T-helper 2 cell treated with Interferon-gamma antibody and Interleukin-4, amounts not matched to agents 5 μg/mL and 100 μg/mL, for 36 hours (primary cell): Measurements from ENCODE around the gene BPIFB6.

Experiments
- DNase-seq: peaks from one replicate; pipeline ENCODE4 v3.0.0; 2021; ENCODE audit warnings: low spot score
- H3K27ac Mint-ChIP-seq: one replicate; pipeline ENCODE4 v1.8.0; 2021; ENCODE audit warnings: mild to moderate bottlenecking, mixed read lengths
- H3K27me3 Mint-ChIP-seq: one replicate; pipeline ENCODE4 v1.8.0; 2021; ENCODE audit warnings: low read depth, mixed read lengths
- H3K36me3 Mint-ChIP-seq: one replicate; pipeline ENCODE4 v1.8.0; 2021; ENCODE audit warnings: low read depth, mixed read lengths
- H3K4me1 Mint-ChIP-seq: one replicate; pipeline ENCODE4 v1.8.0; 2021; ENCODE audit warnings: low read depth, mixed read lengths
- H3K4me3 Mint-ChIP-seq: one replicate; pipeline ENCODE4 v1.8.0; 2022; ENCODE audit warnings: mild to moderate bottlenecking, moderate library complexity, mixed read lengths
- H3K9me3 Mint-ChIP-seq: one replicate; pipeline ENCODE4 v1.8.0; 2021; ENCODE audit warnings: mixed read lengths

BPIFB6 gene

DNA sequence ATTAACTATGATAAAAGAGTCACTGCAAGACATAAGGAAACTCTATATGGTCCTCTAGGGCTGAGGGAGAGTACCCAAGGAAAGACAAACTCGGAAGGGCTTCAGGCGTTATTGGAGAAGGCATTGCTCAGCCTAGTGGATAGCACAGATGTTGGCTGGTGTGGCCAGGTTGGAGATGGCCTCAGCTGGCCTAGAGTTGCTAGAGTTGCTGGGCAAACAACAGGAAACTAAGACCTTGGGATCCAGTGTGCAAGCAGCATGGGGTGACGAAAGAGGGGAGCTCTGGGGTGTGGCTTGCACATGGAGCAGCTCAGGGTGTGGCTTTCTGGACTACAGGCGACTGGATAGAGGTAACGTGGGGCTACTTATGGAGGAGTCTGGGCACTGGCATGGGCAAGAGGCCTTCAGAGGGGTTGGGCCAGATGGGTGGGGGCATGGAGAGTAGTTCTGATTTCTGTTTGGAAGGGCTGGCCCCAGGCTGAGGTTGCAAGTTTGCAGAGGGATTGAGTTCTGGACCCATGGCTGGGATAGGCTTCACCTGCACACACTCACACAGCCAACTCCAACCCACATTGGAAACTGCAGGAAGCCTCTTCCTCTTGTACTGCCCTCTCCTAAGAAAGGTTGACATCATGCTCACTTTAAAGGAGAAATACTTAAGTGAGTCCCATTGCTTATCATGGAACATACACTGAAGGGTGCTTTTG, 5.2 kb upstream of the BPIFB6 start:
- no peak for DNase-seq
- Mint-ChIP-seq H3K4me3 (no peak overlapping the region), H3K9me3 (no peaks in the 10 kb centered on the region), H3K27me3 (no peaks in the 10 kb centered on the region), H3K27ac (no peak overlapping the region), H3K4me1 (no peaks in the 10 kb centered on the region), H3K36me3 (no peaks in the 10 kb centered on the region)

DNA sequence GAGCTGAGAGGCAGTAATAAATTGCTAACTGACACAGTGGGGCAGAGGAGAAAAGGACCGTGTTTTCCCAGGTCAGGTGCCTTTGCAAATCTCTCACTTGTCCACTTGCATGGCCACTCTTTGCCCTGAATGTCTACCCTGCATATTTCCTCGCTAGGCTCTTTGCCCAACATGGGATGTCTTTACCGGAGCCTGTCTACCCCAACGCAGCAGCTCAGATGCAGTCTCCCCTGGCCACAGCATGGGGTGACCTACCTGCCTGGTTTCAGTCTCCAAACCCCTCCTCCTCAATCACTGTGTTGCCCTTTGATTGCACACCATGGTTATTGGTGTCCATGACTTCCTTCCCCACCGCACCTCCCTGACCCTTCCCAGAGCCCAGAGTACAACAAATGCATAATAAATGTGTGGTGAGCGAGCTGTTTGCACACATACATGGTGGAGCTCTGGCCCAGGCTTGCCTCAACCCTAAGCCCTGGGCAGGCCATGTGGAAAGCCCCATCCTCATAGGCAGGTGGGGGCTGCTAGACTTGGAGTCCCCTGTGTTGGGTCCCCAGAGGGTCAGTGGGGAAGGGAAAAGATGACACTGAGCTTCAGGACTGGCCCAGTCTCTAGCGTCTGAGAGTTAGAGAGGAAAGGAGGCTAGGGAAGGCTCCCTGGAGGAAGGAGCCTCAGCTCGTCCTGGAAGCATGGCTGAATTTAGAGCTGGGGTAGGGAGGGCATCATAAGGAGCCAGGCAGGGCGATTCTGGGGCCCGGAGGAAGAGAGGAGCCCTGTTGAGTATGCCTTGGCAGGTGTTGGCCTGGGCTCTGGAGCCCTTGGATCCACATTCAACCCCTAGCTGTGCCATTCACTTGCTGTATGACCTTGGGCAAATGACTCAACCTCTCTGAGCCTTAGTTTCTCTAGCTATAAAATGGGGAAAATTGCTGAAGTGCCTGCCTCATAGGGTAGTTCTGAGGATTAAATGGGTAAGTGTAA, 4.4 kb upstream of the BPIFB6 start:
- no peaks in the 10 kb centered on the region for H3K36me3 Mint-ChIP-seq
- H3K27ac Mint-ChIP-seq: no peak overlapping the region
- no peaks in the 10 kb centered on the region for H3K9me3 Mint-ChIP-seq
- H3K4me1 Mint-ChIP-seq: no peaks in the 10 kb centered on the region
- no peak for DNase-seq
- no peak overlapping the region for H3K4me3 Mint-ChIP-seq
- H3K27me3 Mint-ChIP-seq: no peaks in the 10 kb centered on the region

DNA sequence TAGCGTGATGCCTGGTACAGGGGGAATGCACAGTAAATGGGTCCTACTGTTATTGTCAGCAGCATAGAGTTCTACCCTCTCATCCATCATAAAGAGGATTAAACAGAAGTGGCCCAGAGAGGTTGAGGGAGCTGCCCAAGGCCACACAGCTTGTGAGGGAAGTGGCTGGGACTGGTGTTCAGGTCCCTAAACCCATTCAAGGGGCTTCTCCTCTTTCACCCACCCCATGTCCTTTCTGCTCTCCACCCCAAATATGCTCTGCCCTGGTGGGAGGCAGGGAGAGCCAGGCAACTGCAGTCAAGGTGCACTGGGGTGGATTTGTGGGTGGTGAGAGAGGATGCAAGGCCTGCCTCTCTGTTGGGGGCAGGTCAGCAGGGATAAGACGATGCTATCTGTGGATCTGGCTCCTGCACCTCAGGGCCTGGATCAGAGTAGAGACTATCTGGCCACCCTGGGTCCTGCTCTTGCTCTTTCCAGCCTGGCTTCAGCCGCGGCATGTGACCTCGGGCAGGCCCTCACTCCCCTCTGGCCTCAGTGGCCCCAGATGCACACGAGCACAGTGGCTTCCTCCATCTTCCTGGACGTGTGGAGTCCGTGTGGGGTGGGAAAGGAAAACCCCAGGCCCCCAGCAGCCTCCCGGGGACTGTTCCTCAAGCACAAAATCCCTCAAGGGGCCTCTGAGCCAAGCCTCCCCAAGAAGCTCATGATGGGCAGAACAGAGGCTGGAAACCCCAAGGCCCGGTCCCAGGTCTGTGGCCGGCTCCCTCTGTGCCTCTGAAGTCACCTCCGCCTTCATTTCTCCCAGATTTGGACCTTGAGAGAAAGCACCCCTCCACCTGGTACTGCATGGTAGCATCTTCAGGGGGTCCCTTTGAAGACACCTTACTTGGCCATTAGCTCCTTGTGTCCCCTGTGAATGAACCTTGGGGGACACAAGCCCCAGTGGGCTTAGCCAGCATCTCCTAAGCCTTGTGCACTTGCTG, 3.4 kb upstream of the BPIFB6 start:
- Mint-ChIP-seq H3K4me3 (no peak overlapping the region), H3K9me3 (no peaks in the 10 kb centered on the region)

DNA sequence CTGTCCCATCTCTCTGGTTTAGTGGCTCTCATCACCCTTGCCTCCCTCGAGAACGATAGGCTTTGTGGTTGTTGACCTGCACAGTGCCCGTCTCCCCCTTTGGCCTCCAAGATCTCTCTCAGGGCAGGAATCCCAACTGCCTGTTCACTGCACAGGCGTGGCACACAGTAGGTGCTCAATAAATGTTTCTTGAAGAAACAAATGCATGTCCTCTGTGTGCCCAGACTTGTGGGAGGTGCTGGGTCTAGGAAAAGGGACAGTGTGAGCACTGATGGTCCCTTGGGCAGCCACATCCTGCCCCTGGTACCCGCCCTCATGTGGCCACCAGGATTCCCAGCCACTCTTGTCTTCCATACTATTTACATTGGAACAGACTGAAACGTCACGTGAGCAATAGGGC, 2.6 kb upstream of the BPIFB6 start:
- Mint-ChIP-seq H3K4me3 (no peak overlapping the region), H3K9me3 (no peaks in the 10 kb centered on the region), H3K27ac (no peak overlapping the region), H3K27me3 (no peaks in the 10 kb centered on the region), H3K36me3 (no peaks in the 10 kb centered on the region), H3K4me1 (no peaks in the 10 kb centered on the region)
- DNase-seq: no peak

More for the DNA sequence above, 3.4 kb upstream of the BPIFB6 start:
- no peaks in the 10 kb centered on the region for H3K27me3 Mint-ChIP-seq
- no peak for DNase-seq
- H3K27ac Mint-ChIP-seq: no peak overlapping the region
- H3K4me1 Mint-ChIP-seq: no peaks in the 10 kb centered on the region
- H3K36me3 Mint-ChIP-seq: no peaks in the 10 kb centered on the region

DNA sequence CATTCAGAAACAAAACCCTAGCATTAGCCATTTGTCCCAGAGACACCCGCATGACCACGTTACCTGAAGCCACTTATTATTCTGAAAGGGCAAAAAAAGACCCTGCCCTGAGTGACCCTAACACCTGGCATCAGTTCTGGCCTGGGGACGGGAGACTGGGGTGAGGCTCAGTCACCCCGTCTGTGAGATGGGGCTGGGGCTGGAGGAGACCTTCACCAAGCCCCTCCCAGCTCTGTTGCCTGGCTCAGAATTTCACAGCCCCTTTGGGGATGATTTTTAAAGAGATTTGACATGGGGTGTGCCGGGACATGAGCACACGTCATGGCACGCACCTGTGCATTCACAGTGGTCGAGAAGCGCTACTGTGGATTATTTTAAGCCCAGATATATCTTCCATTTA, 1.4 kb upstream of the BPIFB6 start:
- Mint-ChIP-seq H3K36me3 (no peaks in the 10 kb centered on the region), H3K9me3 (no peaks in the 10 kb centered on the region), H3K27me3 (no peaks in the 10 kb centered on the region), H3K27ac (no peak overlapping the region), H3K4me3 (no peak overlapping the region), H3K4me1 (no peaks in the 10 kb centered on the region)
- DNase-seq: no peak

DNA sequence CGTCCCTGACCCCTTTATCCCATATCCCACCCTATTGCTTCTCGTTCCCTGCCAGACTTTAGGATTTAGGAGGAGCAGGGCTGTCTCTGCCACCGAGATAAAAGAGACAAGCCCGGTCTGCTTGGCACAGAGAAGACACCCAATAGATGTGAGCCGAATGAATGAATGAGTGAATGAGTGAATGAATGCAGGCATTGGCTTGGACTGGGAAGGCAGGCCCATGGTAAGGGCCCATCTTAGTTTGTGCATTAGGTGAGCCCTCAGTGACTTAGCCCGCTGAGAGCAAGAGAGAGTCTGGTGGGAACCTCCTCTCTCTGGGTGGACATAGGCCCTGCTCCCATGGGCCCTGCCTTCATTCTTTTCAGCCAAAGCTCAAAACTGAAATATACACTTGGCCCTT, 879 bp upstream of the BPIFB6 start:
- no peaks in the 10 kb centered on the region for H3K4me1 Mint-ChIP-seq
- no peaks in the 10 kb centered on the region for H3K27me3 Mint-ChIP-seq
- DNase-seq: no peak
- no peak overlapping the region for H3K27ac Mint-ChIP-seq
- no peak overlapping the region for H3K4me3 Mint-ChIP-seq
- no peaks in the 10 kb centered on the region for H3K36me3 Mint-ChIP-seq
- H3K9me3 Mint-ChIP-seq: no peaks in the 10 kb centered on the region

DNA sequence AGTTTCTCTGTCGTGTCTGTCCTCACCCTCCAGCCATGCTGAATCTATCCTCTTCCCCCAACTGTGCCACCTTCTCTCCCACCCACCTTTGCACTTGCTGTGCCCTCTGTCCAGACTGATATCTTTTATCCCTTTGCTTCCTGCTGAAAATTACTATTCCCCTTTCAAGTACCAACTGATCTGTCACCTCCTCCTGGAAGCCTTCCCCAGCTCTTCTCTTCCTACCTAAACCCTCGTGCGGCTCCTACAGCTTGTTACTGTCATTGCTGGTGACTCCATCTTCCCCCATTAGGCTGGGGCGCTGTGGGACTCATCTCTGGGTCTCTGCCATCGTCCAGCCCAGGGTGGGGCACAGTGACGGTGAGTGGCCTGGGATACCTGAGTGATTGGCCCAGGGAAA, 1.1 kb downstream of the BPIFB6 start:
- no peaks in the 10 kb centered on the region for H3K9me3 Mint-ChIP-seq
- H3K27me3 Mint-ChIP-seq: no peaks in the 10 kb centered on the region
- no peaks in the 10 kb centered on the region for H3K4me1 Mint-ChIP-seq
- H3K4me3 Mint-ChIP-seq: no peak overlapping the region
- no peak overlapping the region for H3K27ac Mint-ChIP-seq
- no peaks in the 10 kb centered on the region for H3K36me3 Mint-ChIP-seq
- no peak for DNase-seq

DNA sequence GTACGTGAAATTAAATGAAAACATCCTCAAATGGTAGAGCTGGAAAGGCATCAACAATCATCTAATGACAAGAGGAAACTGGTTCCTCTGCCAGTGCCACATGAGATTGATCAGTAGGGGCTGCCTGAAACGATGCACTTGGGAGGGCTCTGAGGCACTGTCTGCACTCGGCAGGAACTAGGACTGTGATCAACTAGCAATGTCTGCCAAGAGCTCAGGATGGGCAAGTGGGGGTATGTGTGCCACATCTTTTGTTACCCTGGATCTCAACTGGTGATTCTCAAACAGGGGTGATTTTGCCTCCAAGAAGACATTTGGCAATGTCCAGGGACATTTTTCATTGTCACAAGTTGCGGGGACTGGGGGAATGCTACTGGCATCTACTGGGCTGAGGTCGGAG, 1.9 kb downstream of the BPIFB6 start:
- Mint-ChIP-seq H3K9me3 (no peaks in the 10 kb centered on the region), H3K27ac (no peak overlapping the region), H3K27me3 (peaks cover 4% of the 10 kb centered on the region), H3K36me3 (no peaks in the 10 kb centered on the region), H3K4me1 (no peaks in the 10 kb centered on the region), H3K4me3 (no peak overlapping the region)
- DNase-seq: no peak

DNA sequence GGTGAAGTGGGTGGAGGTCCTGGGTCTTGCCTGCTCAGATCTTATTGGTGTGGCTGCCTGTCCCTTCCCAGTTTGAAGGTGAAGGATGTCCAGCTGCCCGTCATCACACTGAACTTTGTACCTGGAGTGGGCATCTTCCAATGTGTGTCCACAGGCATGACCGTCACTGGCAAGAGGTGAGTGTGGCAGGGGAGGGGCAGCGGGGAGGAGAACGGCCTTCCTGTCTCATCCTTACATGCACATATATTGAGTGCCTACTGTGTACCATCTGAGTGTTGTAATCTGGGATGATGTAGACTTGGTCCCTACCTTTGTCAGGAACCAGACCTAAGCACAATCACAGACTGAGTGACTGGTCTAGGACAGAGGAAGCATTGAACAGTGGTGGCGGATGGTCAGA, 2.7 kb downstream of the BPIFB6 start:
- H3K4me1 Mint-ChIP-seq: no peaks in the 10 kb centered on the region
- no peak overlapping the region for H3K4me3 Mint-ChIP-seq
- H3K27me3 Mint-ChIP-seq: peaks cover 4% of the 10 kb centered on the region
- H3K9me3 Mint-ChIP-seq: no peaks in the 10 kb centered on the region
- H3K27ac Mint-ChIP-seq: no peak overlapping the region
- DNase-seq: no peak
- no peaks in the 10 kb centered on the region for H3K36me3 Mint-ChIP-seq

DNA sequence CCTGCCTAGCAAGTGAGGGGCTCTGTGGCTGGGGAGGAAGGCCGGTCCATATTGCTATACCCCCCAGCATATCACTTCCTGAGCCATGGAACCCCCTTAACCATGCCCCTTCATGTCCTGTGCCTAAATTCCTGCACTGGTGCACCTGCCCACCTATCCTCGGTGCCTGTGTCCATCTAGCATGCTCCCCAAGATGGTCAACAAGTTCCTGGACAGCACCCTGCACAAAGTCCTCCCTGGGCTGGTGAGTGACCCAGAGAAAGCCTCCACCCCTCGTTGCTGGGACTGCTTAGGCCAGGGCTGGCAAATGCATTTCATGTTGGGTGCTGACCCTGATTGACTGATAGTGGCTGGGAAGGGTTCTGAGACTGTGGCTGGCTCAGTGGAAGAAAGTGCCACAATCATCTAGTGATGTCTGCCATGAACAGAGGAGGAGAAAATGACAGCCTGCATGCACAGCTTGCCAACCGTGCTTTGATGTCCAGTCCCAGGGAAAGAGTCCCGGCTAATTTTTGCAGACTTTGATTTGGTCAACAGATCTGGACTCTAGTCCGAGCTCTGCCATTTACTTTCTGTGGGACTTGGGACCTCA, 3.5 kb downstream of the BPIFB6 start:
- no peaks in the 10 kb centered on the region for H3K36me3 Mint-ChIP-seq
- H3K27ac Mint-ChIP-seq: no peak overlapping the region
- no peaks in the 10 kb centered on the region for H3K9me3 Mint-ChIP-seq
- H3K4me3 Mint-ChIP-seq: no peak overlapping the region
- H3K27me3 Mint-ChIP-seq: peaks cover 4% of the 10 kb centered on the region
- DNase-seq: no peak
- H3K4me1 Mint-ChIP-seq: no peaks in the 10 kb centered on the region

DNA sequence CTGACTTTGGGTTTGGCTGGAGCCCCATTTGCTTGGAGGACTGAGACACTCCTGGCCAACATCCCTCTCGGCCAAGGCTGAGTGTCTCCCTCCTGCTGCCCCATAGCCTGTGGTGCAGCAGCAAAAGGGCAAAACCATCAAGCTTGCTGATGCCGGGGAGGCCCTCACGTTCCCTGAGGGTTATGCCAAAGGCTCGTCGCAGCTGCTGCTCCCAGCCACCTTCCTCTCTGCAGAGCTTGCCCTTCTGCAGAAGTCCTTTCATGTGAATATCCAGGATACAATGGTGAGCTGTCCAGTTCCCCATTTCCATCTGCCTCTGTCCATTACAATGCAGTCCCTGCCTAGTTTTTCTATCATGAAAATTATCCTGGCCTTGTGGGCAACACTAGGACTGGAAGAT, 6.0 kb downstream of the BPIFB6 start:
- H3K36me3 Mint-ChIP-seq: no peaks in the 10 kb centered on the region
- H3K9me3 Mint-ChIP-seq: no peaks in the 10 kb centered on the region
- H3K27ac Mint-ChIP-seq: no peak overlapping the region
- H3K27me3 Mint-ChIP-seq: peaks cover 4% of the 10 kb centered on the region
- no peak overlapping the region for H3K4me3 Mint-ChIP-seq
- no peaks in the 10 kb centered on the region for H3K4me1 Mint-ChIP-seq
- DNase-seq: no peak

DNA sequence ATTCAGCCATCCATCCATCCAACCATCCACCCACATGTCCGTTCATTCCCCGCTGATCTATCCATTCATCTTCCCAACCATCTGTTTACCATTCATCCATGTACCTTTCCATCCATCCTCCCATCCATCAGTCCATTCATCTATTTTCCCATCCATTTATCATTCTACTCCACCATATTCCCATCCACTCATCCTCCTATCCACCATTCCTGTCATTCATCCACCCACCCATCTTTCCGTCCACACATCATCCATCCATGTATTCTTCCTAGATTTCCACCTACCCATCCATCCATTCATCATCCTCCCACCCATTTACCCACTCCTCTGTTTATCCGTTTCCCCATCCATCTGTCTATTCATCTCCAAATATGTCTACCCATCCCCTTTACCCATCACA, 6.8 kb downstream of the BPIFB6 start:
- no peak overlapping the region for H3K27ac Mint-ChIP-seq
- H3K9me3 Mint-ChIP-seq: no peaks in the 10 kb centered on the region
- no peak for DNase-seq
- no peak overlapping the region for H3K4me3 Mint-ChIP-seq
- peaks cover 4% of the 10 kb centered on the region for H3K27me3 Mint-ChIP-seq
- H3K4me1 Mint-ChIP-seq: no peaks in the 10 kb centered on the region
- H3K36me3 Mint-ChIP-seq: no peaks in the 10 kb centered on the region

DNA sequence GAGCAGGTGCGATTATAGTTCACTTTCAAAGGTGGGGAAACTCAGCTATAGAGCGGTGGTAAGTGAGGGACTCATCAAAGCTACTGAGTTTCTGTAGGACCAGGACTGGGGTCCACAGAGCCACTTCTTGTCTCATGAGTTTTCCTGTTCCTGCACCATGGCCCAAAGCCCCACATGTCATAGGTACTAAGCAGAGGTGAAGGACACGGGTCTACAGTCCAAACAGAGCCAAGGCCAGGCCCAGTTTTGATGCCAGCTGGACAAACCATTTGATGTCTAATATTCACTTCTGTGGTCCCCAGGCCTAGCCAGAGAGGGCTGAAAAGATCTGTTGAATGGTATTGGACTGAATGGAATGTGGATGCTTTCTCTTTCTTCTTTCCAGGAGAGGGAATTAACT, 11.0 kb downstream of the BPIFB6 start:
- Mint-ChIP-seq H3K4me3 (no peak overlapping the region), H3K36me3 (no peaks in the 10 kb centered on the region)

More for the DNA sequence above, 11.0 kb downstream of the BPIFB6 start:
- peaks cover 4% of the 10 kb centered on the region for H3K27me3 Mint-ChIP-seq
- no peak for DNase-seq
- H3K9me3 Mint-ChIP-seq: peaks cover 19% of the 10 kb centered on the region
- H3K27ac Mint-ChIP-seq: no peak overlapping the region
- H3K4me1 Mint-ChIP-seq: no peaks in the 10 kb centered on the region
